Activated CD8-positive, alpha-beta memory T cell treated with anti-CD3 and anti-CD28 coated beads for 36 hours (primary cell): ENCODE data around the gene R3HDM4. TPM values are rescaled to one million over a fixed set of nuclear protein-coding genes. Genes with fewer than 3 reads are reported as not detected.
"Not testable (repeated sequence)": the region's sequence is repeated elsewhere in the genome, so short reads cannot be mapped to it uniquely, and the experiment has no call there.

Source experiments
- CTCF ChIA-PET: fragments of 350-600 bp; sonication (Branson Sonifier 250); formaldehyde crosslinking; loops from one replicate; lab custom pipeline; 2021; ENCODE audit warnings: antibody characterized with exemption; lab: Charles Lee
- POLR2A ChIA-PET: fragments of 350-600 bp; sonication (Branson Sonifier 250); formaldehyde crosslinking; loops from one replicate; lab custom pipeline; 2021; ENCODE audit warnings: antibody characterized with exemption; lab: Charles Lee
- total RNA-seq, 2 experiments: library from RNA; stranded (reverse); gene quantifications; one replicate each; pipeline ENCODE4 v1.2.3, GENCODE V29; 2021

R3HDM4 gene
- total RNA-seq, 2 experiments from 2014 or later: 55.8 to 56.9 TPM

- ChIA-PET POLR2A (no interaction called here), CTCF (interaction anchor here (0.7 to 1.4 kb wide), 3 partner anchors 11 to 25 kb away, joined by 3 to 4 read pairs (median 4); no protein-coding TSS in a partner anchor)
These were observed 24.2 kb downstream of the R3HDM4 start for GRCh38 chr19:888581-889385.

- ChIA-PET POLR2A (no interaction called here), CTCF (interaction anchor here (0.7 kb wide), 1 partner anchor 10 kb away, joined by 4 read pairs; no protein-coding TSS in a partner anchor)
These were observed 25.4 kb downstream of the R3HDM4 start for GRCh38 chr19:887599-887998.

- ChIA-PET POLR2A (no interaction called here), CTCF (no interaction called here)
These were observed 25.9 kb downstream of the R3HDM4 start for GRCh38 chr19:887072-887471.

- ChIA-PET POLR2A (no interaction called here), CTCF (no interaction called here)
These were observed 27.3 kb downstream of the R3HDM4 start for GRCh38 chr19:885536-886224.

GRCh38 chr19:884420-885211 is 28.4 kb downstream of the R3HDM4 start:
- ChIA-PET CTCF (no interaction called here), POLR2A (no interaction called here)

GRCh38 chr19:883661-884211 is 29.3 kb downstream of the R3HDM4 start:
- ChIA-PET CTCF (no interaction called here), POLR2A (no interaction called here)

GRCh38 chr19:882871-883497 is 30.0 kb downstream of the R3HDM4 start:
- POLR2A ChIA-PET: interaction anchor here (0.5 kb wide), 1 partner anchor 12 kb away, joined by 3 read pairs; no protein-coding TSS in a partner anchor
- CTCF ChIA-PET: no interaction called here

- POLR2A ChIA-PET: interaction anchor here (0.6 kb wide), 1 partner anchor 11 kb away, joined by 3 read pairs; the partner anchor contains the start of gene MED16
These were observed 31.5 kb downstream of the R3HDM4 start for GRCh38 chr19:881385-882071.

GRCh38 chr19:879711-880438 is 33.1 kb downstream of the R3HDM4 start:
- ChIA-PET POLR2A (no interaction called here), CTCF (no interaction called here)

More at GRCh38 chr19:881385-882071, 31.5 kb downstream of the R3HDM4 start:
- CTCF ChIA-PET: interaction anchor here (0.6 kb wide), 1 partner anchor 83 kb away, joined by 3 read pairs; no protein-coding TSS in a partner anchor

GRCh38 chr19:878751-879561 is 34.1 kb downstream of the R3HDM4 start:
- CTCF ChIA-PET: not testable (repeated sequence)
- POLR2A ChIA-PET: interaction anchor here (0.6 kb wide), 1 partner anchor 1111 kb away, joined by 3 read pairs; no protein-coding TSS in a partner anchor

- CTCF ChIA-PET: interaction anchor here (0.6 kb wide), 1 partner anchor 10 kb away, joined by 4 read pairs; no protein-coding TSS in a partner anchor
- POLR2A ChIA-PET: not testable (repeated sequence)
These were observed 34.9 kb downstream of the R3HDM4 start for GRCh38 chr19:877992-878660.

- POLR2A ChIA-PET: no interaction called here
These were observed 36.2 kb downstream of the R3HDM4 start for GRCh38 chr19:876780-877314.

GRCh38 chr19:876089-876488 is 36.9 kb downstream of the R3HDM4 start:
- ChIA-PET CTCF (interaction anchor here (0.8 kb wide), 1 partner anchor 13 kb away, joined by 3 read pairs; no protein-coding TSS in a partner anchor), POLR2A (no interaction called here)

More at GRCh38 chr19:876780-877314, 36.2 kb downstream of the R3HDM4 start:
- CTCF ChIA-PET: no interaction called here

GRCh38 chr19:875265-875879 is 37.6 kb downstream of the R3HDM4 start:
- ChIA-PET POLR2A (no interaction called here), CTCF (interaction anchor here (0.8 to 1.4 kb wide), 2 partner anchors 12 to 46 kb away, joined by 3 to 4 read pairs; no protein-coding TSS in a partner anchor)

GRCh38 chr19:873561-874041 is 39.4 kb downstream of the R3HDM4 start:
- ChIA-PET POLR2A (interaction anchor here (0.6 kb wide), 1 partner anchor 9 kb away, joined by 5 read pairs; no protein-coding TSS in a partner anchor), CTCF (interaction anchor here (0.7 kb wide), 1 partner anchor 109 kb away, joined by 3 read pairs; no protein-coding TSS in a partner anchor)
